ENCODE measurements around the gene WDR90. TPM values are rescaled to one million over a fixed set of nuclear protein-coding genes. Genes with fewer than 3 reads are reported as not detected.

Gene WDR90
- total and polyA plus RNA-seq, 2 of the 13 experiments (the other 11 are each of a cell fraction or from before 2014, with no cell fraction given), result 14.9 to 28.9 TPM

GRCh38 chr16:637081-638018 lies 11.8 kb upstream of the WDR90 start:
- no peaks in the 10 kb centered on the region for H3K27me3 ChIP-seq (ENCODE audit: control insufficient read depth in 1 of 2, insufficient read depth in 2 of 2, low read length in 2 of 2)
- intact Hi-C loops (cut with micrococcal nuclease; ENCODE audit: unreplicated experiment) (no loop called here), in situ Hi-C loops (cut with HindIII; ENCODE audit: extremely low pct_ligation_motif_present, low pct_unique_long_range_greater_than_20kb) (no loop called here)
- H4K20me1 ChIP-seq (ENCODE audit: insufficient read depth, low read length), result no peaks in the 10 kb centered on the region
- peak overlapping the region; percentile 88 for H3K27ac ChIP-seq (ENCODE audit: extremely low read length, insufficient read depth, low read length)
- DNase-seq (ENCODE audit: low spot score), result peak; percentile 37
- H2AFZ ChIP-seq (ENCODE audit: low read length), result no peak overlapping the region
- H3K4me3 ChIP-seq (replicated peaks in 1 of 3; ENCODE audit: insufficient read depth in 1 of 3, low read depth in 2 of 3, low read length in 3 of 3), result peak overlapping the region; percentile 90 to 94 (median 92)
- ATAC-seq, result peak; percentile 13
- H3K9ac ChIP-seq (ENCODE audit: insufficient read depth, low read depth, low read length), result peak overlapping the region; percentile 83
- no peak for FAIRE-seq
- H3K4me1 ChIP-seq (ENCODE audit: insufficient read depth, low read length), result peaks cover 37% of the 10 kb centered on the region
- no TSS peak for BruUV-seq (replicated peaks)
- H3K79me2 ChIP-seq (ENCODE audit: insufficient read depth, low read length), result peaks cover 6% of the 10 kb centered on the region
- H3K36me3 ChIP-seq (replicated peaks in 1 of 2; ENCODE audit: control insufficient read depth in 1 of 2, insufficient read depth in 2 of 2, low read length in 2 of 2), result no peaks in the 10 kb centered on the region; a peak in 1 of 5 replicates
- no peaks in the 10 kb centered on the region for H3K9me3 ChIP-seq (ENCODE audit: low read length)
- H3K4me2 ChIP-seq (ENCODE audit: low read depth, low read length), result peak overlapping the region; percentile 98
- ChIA-PET POLR2A (interaction anchor here (0.9 to 2.1 kb wide), 12 partner anchors 10 to 60 kb away, joined by 3 to 13 read pairs (median 4); partner anchors contain the start of genes RHOT2, STUB1, WDR24 and WDR90), CTCF (ENCODE audit: low intra/inter-chr PET ratio, low total read pairs) (no interaction called here)
- 34% methylated on average over 15 of the region's 53 CpGs for WGBS (ENCODE audit: low lambda C conversion rate)
- TF ChIP-seq ZNF614 (CRISPR knock-in tag; IDR thresholded peaks at IDR 0.05; ENCODE audit: borderline replicate concordance) (no peak), SP4 (CRISPR knock-in tag; IDR thresholded peaks at IDR 0.05) (peak; percentile 27; the same call in 1 of the 2 replicates), ZSCAN21 (CRISPR knock-in tag; IDR thresholded peaks at IDR 0.05; ENCODE audit: borderline replicate concordance) (no peak), ZNF17 (CRISPR knock-in tag; IDR thresholded peaks at IDR 0.05) (no peak), RAD51 (IDR thresholded peaks at IDR 0.05; ENCODE audit: borderline replicate concordance) (no peak; the same call in 1 of the 2 replicates), DDIT3 (CRISPR knock-in tag; IDR thresholded peaks at IDR 0.05) (no peak), PCBP2 (optimal IDR thresholded peaks at IDR 0.05; ENCODE audit: low read depth, low read length, poor library complexity, severe bottlenecking) (no peak), ZBTB33 (CRISPR knock-in tag; IDR thresholded peaks at IDR 0.05) (no peak), ZNF576 (CRISPR knock-in tag; IDR thresholded peaks at IDR 0.05) (no peak), ZNF512 (CRISPR knock-in tag; IDR thresholded peaks at IDR 0.05) (no peak), PRDM4 (CRISPR knock-in tag; IDR thresholded peaks at IDR 0.05; ENCODE audit: borderline replicate concordance) (no peak), HINFP (CRISPR knock-in tag; IDR thresholded peaks at IDR 0.05; ENCODE audit: low read depth) (no peak)
